ENCODE results near the gene MAML1. TPM values are rescaled to one million over a fixed set of nuclear protein-coding genes. Genes with fewer than 3 reads are reported as not detected.

The MAML1 gene
- polyA plus RNA-seq, 1 donor from 2014 or later, result 6.8 TPM

DNA sequence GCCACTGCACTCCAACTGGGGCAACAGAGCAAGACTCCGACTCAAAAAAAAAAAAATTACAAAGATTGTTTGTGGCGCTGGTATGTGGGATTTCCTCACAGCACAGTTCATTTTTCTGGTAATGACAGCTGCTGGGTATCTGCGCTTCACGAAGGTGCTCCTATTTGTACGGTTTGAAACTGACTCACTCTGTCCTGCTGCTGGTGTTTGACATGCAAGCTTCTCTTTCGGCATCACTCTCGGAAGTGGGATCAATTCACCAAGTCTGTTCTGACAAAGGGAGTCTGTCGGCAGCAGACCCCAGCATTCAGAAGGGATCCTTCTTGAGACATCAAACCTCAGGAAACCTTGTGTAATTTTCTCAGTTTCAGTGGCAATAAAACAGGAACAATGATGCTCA lies 26.3 kb downstream of the MAML1 start:
- peaks cover 61% of the 10 kb centered on the region for H3K79me2 ChIP-seq (replicated peaks; ENCODE audit: insufficient read depth, low read length)
- H3K4me2 ChIP-seq (ENCODE audit: low read length), result no peak overlapping the region
- no peak overlapping the region for H3K9ac ChIP-seq (ENCODE audit: low read length)
- no peaks in the 10 kb centered on the region for H3F3A ChIP-seq (ENCODE audit: insufficient read depth, low read length, poor library complexity, severe bottlenecking)
- H3K9me2 ChIP-seq (ENCODE audit: insufficient read depth, low read length), result no peaks in the 10 kb centered on the region
- no peaks in the 10 kb centered on the region for H3K9me3 ChIP-seq (ENCODE audit: low read length)
- no peak overlapping the region for H3K4me3 ChIP-seq (ENCODE audit: low read length)
- no peaks in the 10 kb centered on the region for H3K36me3 ChIP-seq (ENCODE audit: insufficient read depth, low read length)
- H2AFZ ChIP-seq (ENCODE audit: low read depth, low read length), result no peak overlapping the region
- TF ChIP-seq REST (IDR thresholded peaks at IDR 0.05; ENCODE audit: borderline replicate concordance), result no peak
- TF ChIP-seq, protein P1, sequence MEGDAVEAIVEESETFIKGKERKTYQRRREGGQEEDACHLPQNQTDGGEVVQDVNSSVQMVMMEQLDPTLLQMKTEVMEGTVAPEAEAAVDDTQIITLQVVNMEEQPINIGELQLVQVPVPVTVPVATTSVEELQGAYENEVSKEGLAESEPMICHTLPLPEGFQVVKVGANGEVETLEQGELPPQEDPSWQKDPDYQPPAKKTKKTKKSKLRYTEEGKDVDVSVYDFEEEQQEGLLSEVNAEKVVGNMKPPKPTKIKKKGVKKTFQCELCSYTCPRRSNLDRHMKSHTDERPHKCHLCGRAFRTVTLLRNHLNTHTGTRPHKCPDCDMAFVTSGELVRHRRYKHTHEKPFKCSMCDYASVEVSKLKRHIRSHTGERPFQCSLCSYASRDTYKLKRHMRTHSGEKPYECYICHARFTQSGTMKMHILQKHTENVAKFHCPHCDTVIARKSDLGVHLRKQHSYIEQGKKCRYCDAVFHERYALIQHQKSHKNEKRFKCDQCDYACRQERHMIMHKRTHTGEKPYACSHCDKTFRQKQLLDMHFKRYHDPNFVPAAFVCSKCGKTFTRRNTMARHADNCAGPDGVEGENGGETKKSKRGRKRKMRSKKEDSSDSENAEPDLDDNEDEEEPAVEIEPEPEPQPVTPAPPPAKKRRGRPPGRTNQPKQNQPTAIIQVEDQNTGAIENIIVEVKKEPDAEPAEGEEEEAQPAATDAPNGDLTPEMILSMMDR (IDR thresholded peaks at IDR 0.05; ENCODE audit: poor library complexity, severe bottlenecking), result no peak
- TF ChIP-seq RAD21 (conservative IDR thresholded peaks at IDR 0.05), result no peak
- no peak for TF ChIP-seq POLR2AphosphoS5 (IDR thresholded peaks at IDR 0.05)
- TF ChIP-seq EZH2 (IDR thresholded peaks at IDR 0.05; ENCODE audit: borderline replicate concordance, insufficient read depth, low read length, poor library complexity, severe bottlenecking), result no peak
- no peak for TF ChIP-seq EP300 (conservative IDR thresholded peaks at IDR 0.05; ENCODE audit: poor library complexity, severe bottlenecking)
- TF ChIP-seq SMC3 (conservative IDR thresholded peaks at IDR 0.05; ENCODE audit: poor library complexity), result no peak
- peaks cover 11% of the 10 kb centered on the region for H4K20me1 ChIP-seq (ENCODE audit: insufficient read depth)
- H3K27ac ChIP-seq (ENCODE audit: low read length), result no peak overlapping the region
- no peaks in the 10 kb centered on the region for H3K27me3 ChIP-seq (ENCODE audit: insufficient read depth, low read depth, low read length)

DNA sequence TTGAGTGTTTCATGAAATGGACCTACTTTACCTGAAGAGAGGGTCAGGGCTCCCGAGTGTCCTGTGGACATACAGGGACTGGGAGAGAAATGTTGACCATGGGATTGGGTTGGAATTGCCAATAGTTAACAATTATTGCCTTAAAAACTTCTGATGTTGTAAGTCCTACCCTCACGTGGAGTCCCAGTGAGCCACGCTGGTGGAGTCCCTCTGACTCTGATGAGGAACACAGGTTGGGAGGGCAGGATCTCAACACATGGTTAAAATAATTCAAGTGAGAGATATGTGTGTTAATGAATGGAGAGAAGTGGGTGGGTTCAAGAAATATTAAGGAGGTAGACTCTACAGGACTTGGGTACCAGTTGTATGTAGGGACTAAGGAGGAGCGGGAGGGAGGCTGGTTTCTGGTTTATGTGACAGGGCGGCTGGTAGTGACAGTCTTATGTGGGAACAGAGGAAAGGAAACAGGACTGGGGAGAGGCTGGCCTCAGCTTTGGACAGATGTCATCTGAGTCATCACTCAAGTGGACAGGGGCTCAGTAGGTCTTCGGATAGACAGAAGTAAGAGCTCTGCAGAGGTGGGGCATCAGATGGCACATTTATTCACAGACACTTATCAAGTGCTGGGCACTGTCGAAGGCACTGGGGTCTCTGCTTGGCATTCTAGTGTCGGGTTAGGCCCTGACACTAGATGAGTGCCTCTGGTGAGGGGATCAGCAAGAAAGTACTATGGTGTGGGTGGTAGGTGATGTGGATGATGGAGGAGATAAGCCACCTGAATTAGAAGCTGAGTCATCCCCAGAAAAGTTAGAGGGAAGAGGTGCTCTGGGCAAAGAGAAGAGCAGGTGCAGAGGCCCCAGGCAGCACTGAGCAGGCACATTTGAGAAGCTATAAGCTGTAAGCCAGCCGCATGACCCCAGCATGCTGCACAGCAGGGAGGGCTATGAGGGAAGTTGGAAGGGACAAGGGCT lies 27.2 kb downstream of the MAML1 start:
- Histone ChIP-seq H3F3A (ENCODE audit: insufficient read depth, low read length, poor library complexity, severe bottlenecking) (no peaks in the 10 kb centered on the region), H3K4me3 (ENCODE audit: low read length) (no peak overlapping the region), H4K20me1 (ENCODE audit: insufficient read depth) (peaks cover 6% of the 10 kb centered on the region), H3K4me2 (ENCODE audit: low read length) (no peak overlapping the region), H2AFZ (ENCODE audit: low read depth, low read length) (no peak overlapping the region), H3K27ac (ENCODE audit: low read length) (no peak overlapping the region), H3K79me2 (replicated peaks; ENCODE audit: insufficient read depth, low read length) (peaks cover 56% of the 10 kb centered on the region), H3K36me3 (ENCODE audit: insufficient read depth, low read length) (no peaks in the 10 kb centered on the region), H3K9me2 (ENCODE audit: insufficient read depth, low read length) (no peaks in the 10 kb centered on the region), H3K27me3 (ENCODE audit: insufficient read depth, low read depth, low read length) (no peaks in the 10 kb centered on the region), H3K9ac (ENCODE audit: low read length) (no peak overlapping the region), H3K9me3 (ENCODE audit: low read length) (no peaks in the 10 kb centered on the region)
- TF ChIP-seq RAD21 (conservative IDR thresholded peaks at IDR 0.05) (no peak), EP300 (conservative IDR thresholded peaks at IDR 0.05; ENCODE audit: poor library complexity, severe bottlenecking) (no peak), SMC3 (conservative IDR thresholded peaks at IDR 0.05; ENCODE audit: poor library complexity) (no peak), TAF1 (IDR thresholded peaks at IDR 0.05; ENCODE audit: low read depth) (no peak), REST (IDR thresholded peaks at IDR 0.05; ENCODE audit: borderline replicate concordance) (no peak), EZH2 (IDR thresholded peaks at IDR 0.05; ENCODE audit: borderline replicate concordance, insufficient read depth, low read length, poor library complexity, severe bottlenecking) (no peak), MXI1 (conservative IDR thresholded peaks at IDR 0.05; ENCODE audit: poor library complexity, severe bottlenecking) (no peak), POLR2AphosphoS5 (IDR thresholded peaks at IDR 0.05) (no peak)
- TF ChIP-seq, protein P1 (IDR thresholded peaks at IDR 0.05; ENCODE audit: poor library complexity, severe bottlenecking), result no peak

Data from neural cell (in vitro differentiated cells).